Measurements from ENCODE around the gene POLD4. TPM values are rescaled to one million over a fixed set of nuclear protein-coding genes. Genes with fewer than 3 reads are reported as not detected.

Gene POLD4
- total RNA-seq, 4 donors from 2014 or later: 38.6 to 105 (median 60.6) TPM

- Histone ChIP-seq H3K9me3 (no peaks in the 10 kb centered on the region), H3K36me3 (no peaks in the 10 kb centered on the region), H3K4me3 (replicated peaks in 1 of 3) (no peak overlapping the region), H3K4me1 (peaks cover 33 to 76% of the 10 kb centered on the region in 2 donors), H3K27me3 (no peaks in the 10 kb centered on the region), H3K27ac (peak overlapping the region in 2 of 3 donors; percentile 96 to 99)
- 66 to 83% methylated on average over 3 to 4 of the region's 4 CpGs for WGBS, 2 donors
- DNase-seq: no peak
- TF ChIP-seq POLR2A (IDR thresholded peaks at IDR 0.05) (no peak), CTCF (IDR thresholded peaks at IDR 0.05) (no peak)
- intact Hi-C loops (cut with DNase I): loop anchor here (2.0 to 10.0 kb wide), 2 partner anchors 27 to 149 kb away; partner anchors contain the start of genes CDK2AP2 and PITPNM1
These were observed 2.5 kb upstream of the POLD4 start for GRCh38 chr11:67355794-67356386.

GRCh38 chr11:67355023-67355793 lies 1.9 kb upstream of the POLD4 start:
- H3K36me3 ChIP-seq: no peaks in the 10 kb centered on the region
- no peaks in the 10 kb centered on the region for H3K9me3 ChIP-seq
- intact Hi-C loops (cut with DNase I): loop anchor here (10.0 kb wide), 1 partner anchor 150 kb away; the partner anchor contains the start of genes CDK2AP2 and PITPNM1
- DNase-seq: no peak
- peaks cover 29 to 73% of the 10 kb centered on the region in 2 donors for H3K4me1 ChIP-seq
- H3K27ac ChIP-seq: peak overlapping the region; percentile 2 to 99 (median 96)
- no peak overlapping the region for H3K4me3 ChIP-seq (replicated peaks in 1 of 3)
- TF ChIP-seq POLR2A (IDR thresholded peaks at IDR 0.05) (no peak), CTCF (IDR thresholded peaks at IDR 0.05) (no peak)
- 86 to 93% methylated on average over 6 to 7 of the region's 11 CpGs for WGBS, 2 donors
- no peaks in the 10 kb centered on the region for H3K27me3 ChIP-seq

GRCh38 chr11:67354075-67355022 lies 1.0 kb upstream of the POLD4 start:
- peaks cover 25 to 70% of the 10 kb centered on the region in 2 donors for H3K4me1 ChIP-seq
- peak overlapping the region; percentile 81 to 99 (median 96) for H3K27ac ChIP-seq
- H3K4me3 ChIP-seq (replicated peaks in 1 of 3): peak overlapping the region in 1 of 3 donors; percentile 3
- intact Hi-C loops (cut with DNase I): loop anchor here (10.0 kb wide), 1 partner anchor 150 kb away; the partner anchor contains the start of genes CDK2AP2 and PITPNM1
- H3K9me3 ChIP-seq: no peaks in the 10 kb centered on the region
- TF ChIP-seq POLR2A (IDR thresholded peaks at IDR 0.05) (no peak), CTCF (IDR thresholded peaks at IDR 0.05) (no peak)
- peak in 1 of 2 donors; percentile 26 for DNase-seq
- H3K27me3 ChIP-seq: no peaks in the 10 kb centered on the region
- no peaks in the 10 kb centered on the region for H3K36me3 ChIP-seq
- 22 to 35% methylated on average over 7 of the region's 8 CpGs for WGBS, 2 donors

DNA sequence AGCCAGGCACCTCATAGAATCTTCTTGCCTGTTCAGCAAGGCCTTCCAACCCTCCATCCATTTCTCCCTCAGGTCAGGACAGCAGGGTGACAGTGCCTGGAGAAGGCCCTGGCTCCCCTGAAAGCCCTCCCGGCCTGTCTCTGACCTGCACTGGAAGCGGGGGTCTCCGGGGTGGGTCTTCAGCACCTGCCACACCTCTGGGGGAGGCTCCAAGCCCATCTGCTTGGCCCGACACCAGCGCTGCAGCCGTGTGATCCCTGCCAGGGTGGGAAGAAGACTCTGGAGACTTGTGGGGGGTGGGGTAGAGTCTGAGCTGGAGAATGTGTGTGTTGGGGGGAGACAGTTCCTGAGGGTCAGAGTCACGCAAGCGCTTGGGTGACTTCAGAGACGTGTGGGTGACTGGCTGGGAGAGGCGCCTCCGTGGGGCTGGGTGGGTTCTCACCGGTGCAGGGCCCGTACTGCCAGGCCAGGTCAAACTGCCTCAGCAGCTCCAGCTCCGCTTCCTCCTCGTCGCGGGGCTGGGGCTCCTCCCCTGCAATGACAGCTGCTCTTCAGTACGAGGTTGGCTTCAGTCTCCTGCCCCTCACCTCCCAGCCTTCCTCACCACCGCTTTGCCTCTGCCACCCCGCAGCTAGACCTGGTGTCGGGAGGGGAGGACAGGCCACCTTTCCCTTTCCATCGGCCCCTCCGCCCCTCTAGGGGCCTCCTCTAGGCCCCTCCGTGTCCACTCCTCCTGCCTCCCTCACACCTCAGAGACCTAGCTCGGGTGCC lies 615 bp downstream of the POLD4 start:
- Histone ChIP-seq H3K4me1 (peaks cover 25 to 61% of the 10 kb centered on the region in 2 donors), H3K36me3 (no peaks in the 10 kb centered on the region), H3K9me3 (no peaks in the 10 kb centered on the region), H3K27me3 (no peaks in the 10 kb centered on the region), H3K27ac (peak overlapping the region; percentile 81 to 99 (median 96)), H3K4me3 (replicated peaks in 1 of 3) (peak overlapping the region; percentile 30 to 69 (median 42))
- WGBS, 2 donors: 9 to 17% methylated on average over 19 to 22 of the region's 25 CpGs
- intact Hi-C loops (cut with DNase I): loop anchor here (10.0 kb wide), 1 partner anchor 152 kb away; the partner anchor contains the start of genes CDK2AP2 and PITPNM1
- TF ChIP-seq CTCF (IDR thresholded peaks at IDR 0.05) (no peak), POLR2A (IDR thresholded peaks at IDR 0.05) (no peak)
- DNase-seq: peak in 1 of 2 donors; percentile 64
